GM12801 (cell line): ENCODE measurements around the gene PRXL2B.

Experiments
- CTCF ChIP-seq: IDR thresholded peaks from one replicate; pipeline ENCODE4 v1.5.1; 2011; ENCODE audit warnings: control low read depth; ENCODE audit not compliant: insufficient read length; ENCODE audit errors: extremely low read depth

Gene PRXL2B

DNA sequence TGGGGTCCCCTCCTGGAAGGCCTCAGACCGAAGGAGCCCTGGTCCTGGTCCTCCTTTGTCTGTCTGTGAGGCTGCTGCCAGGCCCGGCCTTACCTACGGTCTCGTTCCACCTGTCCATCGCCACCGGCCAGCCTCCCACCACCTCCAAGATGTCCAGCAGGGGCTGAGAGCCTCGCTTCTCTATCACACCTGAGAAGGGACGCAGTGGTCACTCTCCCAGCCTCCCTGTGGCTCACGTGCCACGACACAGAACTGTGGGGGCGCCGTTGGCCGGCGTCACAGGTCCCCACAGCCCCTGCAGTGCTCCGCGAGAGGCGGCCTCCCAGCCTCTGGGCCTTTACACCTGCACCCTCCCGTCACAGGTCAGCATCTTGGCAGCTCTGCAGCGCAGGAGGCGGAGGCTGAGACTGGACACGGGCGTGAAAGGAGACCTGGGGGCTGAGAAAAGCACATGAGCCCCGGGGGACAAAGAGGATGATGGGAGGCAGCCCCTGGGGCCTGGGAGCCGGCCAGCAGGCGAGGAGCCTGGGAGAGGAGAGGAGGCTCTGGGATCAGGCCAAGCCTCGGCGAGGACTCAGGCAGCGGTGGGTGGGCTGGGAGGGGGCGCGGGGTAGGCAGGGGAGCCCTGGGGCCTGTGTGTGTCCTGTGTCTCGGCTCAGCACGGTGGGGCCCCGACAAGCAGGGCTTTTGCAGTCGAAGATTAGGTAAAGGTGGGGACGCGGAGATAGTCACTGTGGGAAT is 20.5 kb downstream of the PRXL2B start:
- no peak for TF ChIP-seq CTCF

DNA sequence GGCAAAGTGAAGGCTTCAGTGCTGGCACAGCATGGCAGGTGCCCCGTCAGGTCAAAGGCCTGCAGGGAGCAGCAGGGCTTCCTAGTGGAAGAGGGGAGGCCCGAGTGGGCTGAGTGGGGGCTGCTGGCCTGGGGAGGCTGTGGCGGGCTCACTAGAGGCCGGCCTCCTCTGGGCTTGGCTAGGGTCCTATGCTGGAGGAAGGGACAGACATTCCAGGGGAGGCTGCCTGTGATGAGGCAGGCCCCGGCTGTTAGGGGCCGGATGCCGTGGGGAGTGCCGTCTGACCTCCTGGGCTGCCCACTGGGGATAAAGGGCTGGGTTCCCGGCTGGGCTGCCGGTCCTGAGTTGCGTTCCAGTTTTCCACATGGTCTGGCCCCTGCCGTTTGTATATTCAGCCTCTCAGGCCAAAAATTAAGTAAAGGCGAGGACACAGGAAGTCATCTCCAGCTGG is 21.1 kb downstream of the PRXL2B start:
- no peak for TF ChIP-seq CTCF

DNA sequence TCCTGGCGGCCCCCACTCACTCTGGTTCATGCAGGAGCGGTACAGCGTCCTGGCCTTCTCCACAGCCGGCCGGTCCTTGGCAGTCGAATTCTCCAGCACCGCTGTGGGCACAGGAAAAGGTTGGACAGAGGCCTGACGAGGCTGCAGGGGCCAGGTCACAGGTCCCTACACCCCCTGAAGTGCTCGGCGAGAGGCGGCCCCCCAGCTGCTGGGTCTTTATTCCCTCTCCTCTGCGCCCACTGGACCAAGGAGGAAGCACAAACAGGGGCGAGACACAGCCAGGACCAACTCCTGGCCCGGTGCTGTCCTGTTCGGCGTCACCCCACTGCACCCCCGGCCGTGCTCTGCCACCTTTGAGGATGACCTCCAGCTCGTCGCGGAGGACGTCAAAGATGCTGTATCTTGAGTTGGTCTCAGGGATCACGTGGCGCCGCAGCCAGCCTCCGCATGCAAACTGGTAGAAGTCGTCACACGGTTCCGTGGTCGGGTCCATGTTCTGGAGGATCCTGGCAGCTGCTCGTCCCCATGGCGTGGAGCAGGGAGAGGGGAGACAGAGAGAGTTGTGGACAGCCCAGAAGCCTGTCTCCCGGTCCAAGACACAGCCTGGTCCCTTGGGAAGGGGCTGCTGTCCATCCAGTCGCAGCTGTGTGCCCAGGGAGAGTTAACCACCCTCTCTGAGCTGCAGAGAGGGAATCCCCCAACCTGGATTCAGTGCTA is 22.9 kb downstream of the PRXL2B start:
- no peak for TF ChIP-seq CTCF

DNA sequence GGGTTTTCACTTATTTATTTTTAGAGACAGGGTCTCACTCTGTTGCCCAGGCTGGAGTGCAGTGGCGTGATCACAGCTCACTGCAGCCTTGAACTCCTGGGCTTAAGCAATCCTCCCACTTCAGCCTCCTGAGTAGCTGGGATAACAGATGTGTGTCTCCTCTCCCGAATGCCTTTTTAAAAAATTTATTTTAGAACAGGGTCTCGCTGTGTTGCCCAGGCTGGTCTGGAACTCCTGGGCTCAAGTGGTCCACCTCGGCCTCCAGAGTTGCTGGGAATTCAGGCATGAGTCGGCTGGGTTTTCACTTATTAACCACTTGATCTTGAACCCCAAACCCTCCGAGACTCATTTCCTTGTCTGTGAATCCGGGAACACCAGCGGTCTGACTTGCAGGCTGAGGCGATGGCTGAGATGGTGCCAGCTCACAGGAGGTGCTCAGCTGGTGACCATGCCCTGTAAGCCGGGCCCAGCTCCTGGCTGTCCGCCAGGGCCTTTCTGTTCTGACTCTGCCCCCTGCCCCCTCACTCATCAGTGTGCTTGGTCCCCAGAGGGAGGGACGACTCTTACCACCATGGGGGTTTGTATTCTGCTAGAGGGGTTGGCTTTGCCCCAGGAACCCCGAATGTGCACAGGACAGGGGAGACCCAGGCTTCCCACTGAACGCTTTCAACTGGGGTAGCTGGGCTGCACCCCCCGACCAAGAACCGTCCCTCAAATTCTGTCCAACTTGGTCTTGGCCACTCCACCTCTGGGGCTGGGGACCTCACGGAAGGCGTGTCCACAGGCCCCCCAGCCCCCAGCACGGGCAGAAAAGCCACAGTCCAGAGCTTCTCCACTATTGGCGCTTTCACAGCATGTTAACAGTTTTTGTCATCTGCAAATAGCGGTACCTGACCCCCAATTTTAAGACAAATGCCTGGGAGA is 23.7 kb downstream of the PRXL2B start:
- TF ChIP-seq CTCF, result no peak

- TF ChIP-seq CTCF, result no peak
Observed at GRCh38 chr1:2611031-2611501, 24.5 kb downstream of the PRXL2B start.

- no peak for TF ChIP-seq CTCF
Observed at GRCh38 chr1:2611621-2612437, 25.3 kb downstream of the PRXL2B start.
